T-helper 2 cell treated with Interferon-gamma antibody and Interleukin-4, amounts not matched to agents 5 μg/mL and 100 μg/mL, for 36 hours (primary cell): ENCODE results near the gene ZSWIM4.

Source experiments
- DNase-seq: peaks from one replicate; pipeline ENCODE4 v3.0.0; 2021; ENCODE audit warnings: low spot score
- H3K27ac Mint-ChIP-seq: one replicate; pipeline ENCODE4 v1.8.0; 2021; ENCODE audit warnings: mild to moderate bottlenecking, mixed read lengths
- H3K27me3 Mint-ChIP-seq: one replicate; pipeline ENCODE4 v1.8.0; 2021; ENCODE audit warnings: low read depth, mixed read lengths
- H3K36me3 Mint-ChIP-seq: one replicate; pipeline ENCODE4 v1.8.0; 2021; ENCODE audit warnings: low read depth, mixed read lengths
- H3K4me1 Mint-ChIP-seq: one replicate; pipeline ENCODE4 v1.8.0; 2021; ENCODE audit warnings: low read depth, mixed read lengths
- H3K4me3 Mint-ChIP-seq: one replicate; pipeline ENCODE4 v1.8.0; 2022; ENCODE audit warnings: mild to moderate bottlenecking, moderate library complexity, mixed read lengths
- H3K9me3 Mint-ChIP-seq: one replicate; pipeline ENCODE4 v1.8.0; 2021; ENCODE audit warnings: mixed read lengths

The ZSWIM4 gene

GRCh38 chr19:13826652-13827235, 31.5 kb downstream of the ZSWIM4 start:
- Mint-ChIP-seq H3K27ac (no peak overlapping the region), H3K36me3 (peaks cover 13% of the 10 kb centered on the region), H3K4me1 (peaks cover under 1% of the 10 kb centered on the region), H3K9me3 (no peaks in the 10 kb centered on the region), H3K27me3 (no peaks in the 10 kb centered on the region), H3K4me3 (no peak overlapping the region)
- DNase-seq: no peak

DNA sequence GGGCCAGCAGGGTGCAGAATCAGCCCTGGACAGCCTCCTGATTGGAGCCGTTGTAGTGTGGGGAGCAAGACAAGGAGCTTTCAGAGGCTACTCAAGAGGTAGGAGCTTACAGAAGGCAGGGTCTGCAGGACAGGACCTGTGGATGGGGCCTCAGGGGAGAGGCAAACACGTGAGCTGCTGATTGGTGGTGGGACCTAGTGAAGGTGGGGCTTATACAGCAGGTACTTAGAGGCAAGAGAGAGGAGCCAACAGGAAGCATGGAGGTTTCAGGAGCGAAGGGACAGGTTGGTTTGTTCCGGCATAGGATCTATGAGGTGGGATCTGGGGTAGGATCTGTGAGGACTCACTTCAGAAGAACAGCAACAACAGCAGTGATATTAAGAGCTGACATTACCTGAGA, 32.4 kb downstream of the ZSWIM4 start:
- Mint-ChIP-seq H3K36me3 (peaks cover 15% of the 10 kb centered on the region), H3K9me3 (no peaks in the 10 kb centered on the region), H3K4me3 (no peak overlapping the region), H3K27me3 (no peaks in the 10 kb centered on the region), H3K4me1 (peaks cover 2% of the 10 kb centered on the region), H3K27ac (no peak overlapping the region)
- no peak for DNase-seq

DNA sequence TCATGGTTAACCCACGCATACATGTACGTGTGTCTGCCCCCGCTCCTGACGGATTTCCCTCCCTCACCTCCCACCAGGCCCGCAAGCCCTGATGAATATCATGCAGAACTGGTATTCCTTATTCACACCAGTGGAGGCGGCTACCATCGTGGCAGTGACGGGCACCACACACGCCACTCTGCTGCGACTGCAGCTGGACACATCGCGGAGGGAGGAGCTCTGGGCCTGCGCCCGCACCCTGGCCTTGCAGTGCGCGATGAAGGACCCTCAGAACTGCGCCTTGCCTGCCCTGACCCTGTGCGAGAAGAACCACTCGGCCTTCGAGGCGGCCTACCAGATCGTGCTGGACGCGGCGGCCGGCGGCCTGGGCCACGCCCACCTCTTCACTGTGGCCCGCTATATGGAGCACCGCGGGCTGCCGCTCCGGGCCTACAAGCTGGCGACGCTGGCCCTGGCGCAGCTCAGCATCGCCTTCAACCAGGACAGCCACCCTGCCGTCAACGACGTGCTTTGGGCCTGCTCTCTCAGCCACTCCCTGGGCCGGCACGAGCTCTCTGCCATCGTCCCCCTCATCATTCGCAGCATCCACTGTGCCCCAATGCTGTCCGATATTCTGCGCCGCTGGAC, 35.0 kb downstream of the ZSWIM4 start:
- no peak overlapping the region for H3K4me3 Mint-ChIP-seq
- no peak for DNase-seq
- no peak overlapping the region for H3K27ac Mint-ChIP-seq
- H3K27me3 Mint-ChIP-seq: no peaks in the 10 kb centered on the region
- H3K9me3 Mint-ChIP-seq: no peaks in the 10 kb centered on the region
- peaks cover 13% of the 10 kb centered on the region for H3K4me1 Mint-ChIP-seq
- H3K36me3 Mint-ChIP-seq: peaks cover 22% of the 10 kb centered on the region

GRCh38 chr19:13830741-13831536, 35.7 kb downstream of the ZSWIM4 start:
- Mint-ChIP-seq H3K9me3 (no peaks in the 10 kb centered on the region), H3K27ac (no peak overlapping the region), H3K4me3 (no peak overlapping the region), H3K4me1 (peaks cover 18% of the 10 kb centered on the region), H3K36me3 (peaks cover 21% of the 10 kb centered on the region), H3K27me3 (no peaks in the 10 kb centered on the region)
- DNase-seq: no peak

GRCh38 chr19:13831537-13832467, 36.6 kb downstream of the ZSWIM4 start:
- peaks cover 22% of the 10 kb centered on the region for H3K4me1 Mint-ChIP-seq
- no peak overlapping the region for H3K4me3 Mint-ChIP-seq
- no peaks in the 10 kb centered on the region for H3K27me3 Mint-ChIP-seq
- H3K27ac Mint-ChIP-seq: no peak overlapping the region
- no peaks in the 10 kb centered on the region for H3K9me3 Mint-ChIP-seq
- DNase-seq: no peak
- H3K36me3 Mint-ChIP-seq: peaks cover 23% of the 10 kb centered on the region

GRCh38 chr19:13833330-13834243, 38.3 kb downstream of the ZSWIM4 start:
- H3K27me3 Mint-ChIP-seq: no peaks in the 10 kb centered on the region
- H3K4me3 Mint-ChIP-seq: peak overlapping the region; percentile 83
- peaks cover 33% of the 10 kb centered on the region for H3K4me1 Mint-ChIP-seq
- H3K36me3 Mint-ChIP-seq: peaks cover 30% of the 10 kb centered on the region
- H3K27ac Mint-ChIP-seq: peak overlapping the region; percentile 87
- no peaks in the 10 kb centered on the region for H3K9me3 Mint-ChIP-seq
- peak; percentile 94 for DNase-seq

DNA sequence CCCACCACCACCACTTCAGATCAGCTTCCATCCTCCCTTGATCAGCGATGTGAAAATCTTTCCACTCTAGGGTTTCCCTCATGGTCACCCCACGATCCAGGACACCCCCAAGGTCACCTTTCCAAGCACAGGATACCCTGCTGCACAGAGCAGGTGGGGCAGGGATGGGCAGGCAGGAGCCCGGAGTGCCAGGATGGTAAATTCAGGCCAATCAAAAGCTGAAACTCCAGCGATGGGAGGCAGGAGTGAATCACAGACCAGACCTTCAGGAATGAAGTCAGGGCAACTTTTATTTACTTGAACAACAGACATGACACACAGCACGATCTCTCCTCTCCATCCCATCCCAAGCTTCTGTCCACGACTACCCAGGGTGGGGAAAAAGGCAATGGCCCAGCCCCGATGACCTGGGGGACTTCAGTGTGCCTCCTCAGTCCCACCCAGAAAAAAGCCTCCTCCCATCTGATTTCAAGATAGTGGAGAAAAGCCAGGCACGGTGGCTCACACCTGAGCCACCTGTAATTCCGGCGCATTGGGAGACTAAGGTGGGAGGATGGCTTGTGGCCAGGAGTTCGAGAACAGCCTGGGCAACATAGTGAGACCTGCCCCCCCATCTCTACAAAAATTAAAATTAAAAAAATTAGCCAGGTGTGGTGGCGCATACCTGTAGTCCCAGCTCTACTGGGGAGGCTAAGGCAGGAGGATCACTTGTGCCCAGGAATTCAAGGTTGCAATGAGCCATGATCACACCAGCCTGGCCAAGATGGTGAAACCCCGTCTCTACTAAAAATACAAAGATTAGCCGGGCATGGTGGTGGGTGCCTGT, 39.2 kb downstream of the ZSWIM4 start:
- Mint-ChIP-seq H3K9me3 (no peaks in the 10 kb centered on the region), H3K27me3 (no peaks in the 10 kb centered on the region), H3K27ac (peak overlapping the region; percentile 87), H3K36me3 (peaks cover 34% of the 10 kb centered on the region), H3K4me3 (peak overlapping the region; percentile 83), H3K4me1 (peaks cover 40% of the 10 kb centered on the region)
- DNase-seq: no peak

DNA sequence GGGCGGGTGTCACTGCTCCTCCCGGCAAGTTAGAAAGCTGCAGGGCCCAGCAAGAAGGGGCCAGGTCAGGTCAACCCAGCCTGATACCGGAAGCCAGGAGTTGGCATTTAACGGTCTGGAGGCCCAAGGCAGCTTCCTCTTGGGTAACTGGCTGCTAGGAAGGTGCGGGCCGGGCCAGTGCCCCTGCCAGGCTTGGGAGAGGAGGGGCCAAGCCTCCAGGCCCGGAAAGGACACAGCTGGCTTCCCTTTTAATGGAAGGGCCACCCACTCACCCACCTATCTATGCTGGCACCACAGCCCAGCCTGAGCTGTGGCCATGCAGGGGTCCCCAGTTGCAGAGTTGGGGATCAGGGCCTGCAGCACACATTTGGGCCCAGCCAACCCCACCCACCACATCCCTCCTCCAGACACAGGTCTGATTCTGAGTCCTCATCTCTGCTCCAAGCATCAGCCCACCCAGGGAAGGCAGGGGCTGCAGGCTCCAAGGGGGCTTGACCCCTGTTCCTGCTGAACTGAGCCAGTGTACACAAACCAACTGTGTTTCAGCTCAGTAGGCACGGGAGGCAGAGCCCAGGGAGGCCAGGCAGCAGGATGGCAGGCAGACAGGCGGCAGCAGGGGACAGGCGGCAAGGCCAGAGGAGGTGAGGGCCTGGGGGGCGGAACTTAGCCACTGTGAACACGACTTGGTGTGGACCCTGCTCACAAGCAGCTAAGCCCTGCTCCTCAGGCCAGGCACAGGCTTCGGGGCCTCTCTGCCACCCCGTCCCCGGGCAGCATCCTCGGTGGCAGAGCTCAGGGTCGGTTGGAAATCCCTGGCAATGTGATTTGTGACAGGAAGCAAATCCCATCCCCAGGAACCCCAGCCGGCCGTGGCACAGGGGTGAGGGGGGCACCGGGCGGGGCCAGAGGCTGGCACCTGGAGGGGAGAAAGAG, 40.8 kb downstream of the ZSWIM4 start:
- no peaks in the 10 kb centered on the region for H3K9me3 Mint-ChIP-seq

DNA sequence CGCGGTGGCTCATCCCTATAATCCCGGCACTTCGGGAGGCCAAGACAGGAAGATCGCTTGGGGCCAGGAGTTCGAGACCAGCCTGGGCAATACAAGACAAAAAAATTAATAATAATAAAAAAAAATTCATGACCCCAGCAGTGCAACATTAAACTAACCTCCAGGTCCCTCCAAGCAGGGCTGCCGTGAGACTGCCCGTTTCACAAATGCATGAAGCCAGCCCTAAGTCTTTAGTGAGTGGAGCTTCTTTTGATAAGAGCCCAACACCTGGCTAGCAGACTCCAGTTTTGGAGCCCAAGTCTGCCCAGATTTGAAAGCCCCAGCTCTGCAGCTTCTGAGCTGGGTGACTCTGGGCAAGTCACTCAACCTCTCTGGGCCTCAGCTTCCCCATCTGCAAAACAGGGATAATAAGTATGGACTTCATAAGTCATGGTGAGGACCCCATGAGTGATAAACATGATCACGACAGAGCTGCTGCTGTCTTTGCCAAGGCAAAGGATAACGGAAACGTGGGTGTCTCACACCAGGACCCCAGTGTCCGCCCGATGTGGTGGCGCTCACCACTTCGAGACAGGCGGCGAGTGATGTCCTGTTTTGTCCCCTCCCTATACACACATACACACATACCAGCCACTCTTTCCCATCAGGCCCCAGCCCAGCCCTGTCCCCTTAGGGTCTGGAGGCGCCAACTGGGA, 43.3 kb downstream of the ZSWIM4 start:
- Mint-ChIP-seq H3K4me1 (peaks cover 39% of the 10 kb centered on the region), H3K27me3 (no peaks in the 10 kb centered on the region), H3K9me3 (no peaks in the 10 kb centered on the region), H3K27ac (peak overlapping the region; percentile 92), H3K4me3 (peak overlapping the region; percentile 93), H3K36me3 (peaks cover 43% of the 10 kb centered on the region)
- no peak for DNase-seq

More for the DNA sequence above, 40.8 kb downstream of the ZSWIM4 start:
- H3K36me3 Mint-ChIP-seq: peaks cover 45% of the 10 kb centered on the region
- no peaks in the 10 kb centered on the region for H3K27me3 Mint-ChIP-seq
- peak overlapping the region; percentile 82 for H3K4me3 Mint-ChIP-seq
- H3K27ac Mint-ChIP-seq: peak overlapping the region; percentile 96
- peaks cover 43% of the 10 kb centered on the region for H3K4me1 Mint-ChIP-seq
- DNase-seq: no peak

GRCh38 chr19:13839130-13839937, 44.1 kb downstream of the ZSWIM4 start:
- no peaks in the 10 kb centered on the region for H3K9me3 Mint-ChIP-seq
- peaks cover 38% of the 10 kb centered on the region for H3K4me1 Mint-ChIP-seq
- peak overlapping the region; percentile 93 for H3K4me3 Mint-ChIP-seq
- DNase-seq: peak; percentile 87
- H3K27ac Mint-ChIP-seq: peak overlapping the region; percentile 92
- no peaks in the 10 kb centered on the region for H3K27me3 Mint-ChIP-seq
- peaks cover 37% of the 10 kb centered on the region for H3K36me3 Mint-ChIP-seq
